Right renal cortex interstitium (tissue), 3 donors: ENCODE data around the gene HCN2. TPM values are rescaled to one million over a fixed set of nuclear protein-coding genes. Genes with fewer than 3 reads are reported as not detected.

Source experiments
- DNase-seq, 3 donors: peaks; one replicate each; pipeline ENCODE4 v3.0.0-alpha.2; 2013; ENCODE audit warnings: low read depth in 3 of 3, low spot score in 2 of 3
- polyA plus RNA-seq, 3 donors: library from polyadenylated mRNA; unstranded; fragments of 120-200 nt; gene quantifications; one replicate each; pipeline ENCODE4 v1.2.1, GENCODE V29; 2013; ENCODE audit not compliant: insufficient read length in 3 of 3

The HCN2 gene
- polyA plus RNA-seq, 3 donors: 0.17 to 0.25 (median 0.24) TPM

DNA sequence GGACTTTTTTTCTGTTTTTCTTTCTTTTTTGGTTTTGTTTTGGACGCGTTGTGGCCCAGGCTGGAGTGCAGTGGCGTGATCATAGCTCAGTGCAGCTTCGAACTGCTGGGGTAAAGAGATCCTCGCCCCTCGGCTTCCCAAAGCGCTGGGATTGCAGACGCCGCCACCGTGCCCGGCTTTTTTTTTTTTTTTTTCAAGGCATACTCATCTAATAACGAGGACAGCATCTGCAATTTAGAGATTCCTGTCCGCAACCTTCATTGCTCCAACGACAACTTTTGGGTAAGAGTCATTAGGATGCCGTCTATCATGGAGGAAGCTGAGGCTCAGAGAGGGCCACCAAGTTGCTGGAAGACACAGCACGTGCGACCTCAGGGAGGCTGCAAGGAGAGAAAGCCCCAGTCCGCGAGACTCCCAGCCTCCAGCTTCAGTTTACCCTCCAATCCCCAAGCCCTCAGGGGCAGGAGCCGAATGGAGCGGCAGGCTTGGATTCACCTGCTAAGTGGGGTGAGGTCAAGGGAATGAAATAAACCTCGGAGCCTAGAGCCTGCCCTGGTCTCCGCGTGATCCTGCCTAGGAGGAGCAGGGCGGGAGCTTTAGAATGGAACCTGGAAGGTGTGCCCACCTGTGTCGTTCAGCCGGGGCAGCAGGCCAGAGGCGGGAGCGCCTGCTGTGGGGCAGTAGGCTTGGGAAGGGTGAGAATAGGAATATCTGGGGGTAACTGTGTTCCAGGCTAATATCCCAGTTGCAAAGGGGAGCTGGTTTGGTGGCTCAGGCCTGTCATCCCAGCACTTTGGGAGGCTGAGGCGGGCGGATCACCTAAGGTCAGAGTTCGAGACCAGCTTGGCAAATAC, 44.3 kb downstream of the HCN2 start:
- no peak for DNase-seq

DNA sequence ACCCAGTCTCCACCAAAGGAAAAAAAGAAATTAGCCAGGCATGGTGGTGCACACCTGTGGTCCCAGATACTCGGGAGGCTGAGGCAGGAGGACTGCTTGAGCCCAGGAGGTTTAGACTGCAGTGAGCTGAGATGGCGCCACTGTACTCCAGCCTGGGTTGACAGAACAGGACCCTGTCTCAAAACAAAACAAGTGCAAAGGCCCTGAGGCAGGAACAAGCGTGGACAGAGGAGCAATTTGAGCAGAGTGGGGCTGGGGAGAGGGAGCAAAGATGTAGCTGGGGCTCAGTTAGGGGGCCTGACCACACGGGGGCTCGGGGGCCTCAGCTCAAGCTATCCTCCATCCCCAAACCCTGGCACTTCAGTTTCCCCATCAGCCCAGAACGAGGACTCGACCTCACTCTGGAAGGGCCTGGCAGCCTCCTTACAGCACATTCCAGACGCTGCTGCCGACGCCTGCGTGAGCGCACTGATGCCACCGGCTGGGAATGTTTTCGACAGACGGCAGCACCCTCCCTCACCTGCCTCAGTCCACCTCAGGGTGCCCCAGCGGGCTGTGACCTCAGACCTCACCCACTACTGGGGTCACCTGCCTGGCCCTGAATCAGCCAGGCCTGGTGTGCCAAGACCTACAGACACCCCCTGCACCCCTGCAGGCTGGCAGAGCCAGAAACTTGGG, 45.4 kb downstream of the HCN2 start:
- no peak for DNase-seq

DNA sequence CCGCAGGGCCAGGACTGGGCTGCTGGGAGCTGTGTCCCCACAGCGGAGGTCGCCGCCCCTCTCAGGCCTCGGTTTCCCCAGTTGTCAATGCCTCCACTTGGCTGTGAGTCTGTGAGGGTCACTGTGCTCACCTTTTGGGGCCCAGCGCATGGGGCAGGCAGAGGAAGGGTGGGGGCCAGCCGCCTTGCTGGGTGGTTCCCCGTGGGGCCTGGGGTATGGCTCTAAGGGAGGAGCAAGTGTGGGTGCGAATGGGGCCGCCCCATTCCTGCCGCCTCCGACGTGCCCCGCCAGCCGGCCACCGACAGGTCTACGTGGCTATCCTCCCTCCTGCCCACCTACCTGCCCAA, 49.2 kb downstream of the HCN2 start:
- DNase-seq: no peak

DNA sequence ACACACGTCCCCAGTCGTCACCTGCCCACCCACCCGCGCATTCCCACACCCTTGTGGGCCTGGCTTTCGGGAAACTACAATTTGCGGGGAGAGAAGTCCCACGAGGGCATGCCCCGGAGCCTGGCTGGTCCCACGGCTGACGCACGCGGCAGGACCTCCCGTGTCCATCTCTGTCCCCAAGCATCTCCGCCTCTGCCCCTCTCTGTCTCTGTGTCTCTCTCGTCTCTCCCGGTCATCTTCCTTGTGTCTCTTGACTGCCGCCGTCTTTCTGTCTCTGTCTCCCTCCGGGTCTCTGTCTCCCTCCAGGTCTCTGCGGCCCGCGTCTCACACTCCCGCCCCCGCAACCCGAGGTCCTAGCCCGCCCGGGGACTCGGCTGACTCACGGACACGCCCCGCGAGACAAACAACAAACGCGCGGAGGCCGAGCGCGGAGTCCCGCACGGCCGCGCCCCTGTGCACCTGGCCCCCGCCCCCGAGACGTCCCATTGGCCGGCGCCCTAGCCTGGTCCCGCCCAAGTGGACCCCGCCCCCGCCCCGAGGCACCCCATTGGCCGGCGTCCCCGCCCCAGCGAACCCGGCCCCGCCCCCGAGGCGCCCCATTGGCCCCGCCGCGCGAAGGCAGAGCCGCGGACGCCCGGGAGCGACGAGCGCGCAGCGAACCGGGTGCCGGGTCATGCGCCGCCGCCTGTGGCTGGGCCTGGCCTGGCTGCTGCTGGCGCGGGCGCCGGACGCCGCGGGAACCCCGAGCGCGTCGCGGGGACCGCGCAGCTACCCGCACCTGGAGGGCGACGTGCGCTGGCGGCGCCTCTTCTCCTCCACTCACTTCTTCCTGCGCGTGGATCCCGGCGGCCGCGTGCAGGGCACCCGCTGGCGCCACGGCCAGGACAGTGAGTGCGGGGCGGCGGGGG, 49.8 kb downstream of the HCN2 start, which contains the start of gene FGF22:
TSS of gene FGF22 (plus strand) at position 627 of the 908 bp plus-strand sequence. CDS start at position 674, 47 bp downstream.
- DNase-seq: peak in 2 of 3 donors; percentile 65 to 76

DNA sequence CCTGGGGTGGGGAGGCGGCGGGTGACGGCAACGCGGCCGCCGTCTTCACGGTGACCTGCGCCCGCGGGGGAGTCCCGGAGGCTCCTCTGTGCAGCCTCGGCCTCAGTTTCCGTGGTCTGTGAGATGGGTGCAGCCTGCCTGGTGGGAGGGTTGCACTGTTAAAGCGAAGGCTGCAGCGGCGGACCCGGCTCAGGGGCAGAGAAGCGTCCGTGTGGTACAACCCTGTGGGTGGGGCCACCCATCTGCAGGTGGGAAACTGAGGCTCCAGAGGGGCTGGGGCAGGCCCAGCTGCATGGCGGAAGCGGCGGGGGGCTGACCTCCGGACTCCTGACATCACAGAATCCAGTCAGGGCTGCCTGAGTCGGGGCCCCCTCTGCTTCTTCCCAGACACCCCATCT, 50.5 kb downstream of the HCN2 start:
- DNase-seq: no peak

DNA sequence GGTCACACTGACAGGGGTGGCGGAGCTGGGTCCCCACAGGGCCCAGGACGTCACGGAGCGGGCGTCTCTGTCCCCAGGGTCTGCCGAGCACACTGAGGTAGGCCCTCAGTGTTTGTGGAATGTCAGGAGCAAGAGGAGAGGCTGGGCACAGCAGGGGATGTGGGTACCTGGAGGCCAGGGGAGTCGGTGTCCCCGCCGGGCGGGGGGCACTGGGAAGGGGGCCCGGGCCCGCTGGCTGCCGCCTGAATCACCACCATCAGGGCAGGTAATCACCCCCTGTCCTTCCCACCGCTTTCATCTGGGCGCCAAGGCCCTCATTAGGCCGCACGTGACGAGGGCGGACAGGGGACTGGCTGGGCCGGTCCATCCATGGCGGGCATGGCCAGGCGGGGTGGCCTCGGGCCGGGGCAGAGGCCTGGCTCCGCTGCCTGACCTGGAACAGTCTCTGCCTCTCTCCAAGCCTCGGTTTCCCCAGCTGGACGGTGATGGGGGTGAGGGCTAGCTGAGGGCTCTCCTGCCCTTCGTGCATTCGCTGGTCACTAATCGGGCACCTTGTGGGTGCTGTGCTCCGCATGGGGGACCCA, 51.0 kb downstream of the HCN2 start:
- no peak for DNase-seq

DNA sequence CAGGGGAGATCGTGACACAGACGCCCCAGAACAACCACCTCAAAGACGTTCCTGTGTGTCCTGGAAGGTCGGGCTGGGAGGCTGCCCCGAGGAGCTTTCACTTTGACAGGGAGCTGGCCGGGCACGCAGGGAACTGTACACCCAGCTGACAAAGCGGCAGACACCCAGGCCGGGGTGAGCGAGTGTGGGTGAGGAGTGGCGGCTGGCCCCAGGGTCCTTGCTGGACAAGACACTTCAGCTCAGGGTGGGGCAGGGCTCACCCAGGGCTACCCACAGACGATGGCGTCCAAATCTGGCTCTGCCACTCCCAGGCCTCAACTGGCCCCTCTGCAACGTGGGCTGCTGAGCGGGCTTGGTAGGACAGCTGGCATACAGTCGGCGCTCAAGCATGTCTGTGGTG, 52.0 kb downstream of the HCN2 start:
- no peak for DNase-seq

DNA sequence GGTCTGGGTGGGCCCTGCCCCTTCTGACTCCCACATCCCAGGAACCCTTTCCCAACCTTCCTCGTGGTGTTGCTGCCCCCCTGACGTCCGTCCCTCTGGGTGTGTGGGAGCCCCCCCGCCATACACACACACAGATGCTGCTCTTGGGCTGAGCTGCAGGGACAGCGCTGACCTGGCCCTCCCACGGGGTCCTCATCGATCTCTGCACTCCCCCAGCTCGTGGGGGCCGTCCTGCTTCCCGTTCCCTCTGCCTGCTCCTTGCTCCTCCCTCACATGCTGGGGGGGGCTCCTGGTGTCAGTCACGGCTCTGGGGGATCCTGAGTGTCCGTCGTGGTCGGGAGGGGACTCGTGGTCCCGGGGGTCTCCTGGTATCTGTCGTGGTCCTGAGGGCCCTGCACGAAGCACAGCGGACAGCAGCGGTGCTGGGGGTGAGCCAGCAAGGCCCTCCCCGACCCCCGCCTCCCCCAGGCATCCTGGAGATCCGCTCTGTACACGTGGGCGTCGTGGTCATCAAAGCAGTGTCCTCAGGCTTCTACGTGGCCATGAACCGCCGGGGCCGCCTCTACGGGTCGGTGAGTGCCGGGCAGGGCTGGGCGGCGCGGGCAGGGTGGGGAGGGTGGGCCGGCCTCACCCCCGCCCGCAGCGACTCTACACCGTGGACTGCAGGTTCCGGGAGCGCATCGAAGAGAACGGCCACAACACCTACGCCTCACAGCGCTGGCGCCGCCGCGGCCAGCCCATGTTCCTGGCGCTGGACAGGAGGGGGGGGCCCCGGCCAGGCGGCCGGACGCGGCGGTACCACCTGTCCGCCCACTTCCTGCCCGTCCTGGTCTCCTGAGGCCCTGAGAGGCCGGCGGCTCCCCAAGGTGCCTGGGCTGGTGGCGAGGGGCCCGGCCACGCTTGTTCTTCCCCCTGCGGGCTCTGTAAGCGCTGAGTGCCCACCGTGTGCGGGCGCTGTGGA, 53.4 kb downstream of the HCN2 start:
- DNase-seq: no peak

DNA sequence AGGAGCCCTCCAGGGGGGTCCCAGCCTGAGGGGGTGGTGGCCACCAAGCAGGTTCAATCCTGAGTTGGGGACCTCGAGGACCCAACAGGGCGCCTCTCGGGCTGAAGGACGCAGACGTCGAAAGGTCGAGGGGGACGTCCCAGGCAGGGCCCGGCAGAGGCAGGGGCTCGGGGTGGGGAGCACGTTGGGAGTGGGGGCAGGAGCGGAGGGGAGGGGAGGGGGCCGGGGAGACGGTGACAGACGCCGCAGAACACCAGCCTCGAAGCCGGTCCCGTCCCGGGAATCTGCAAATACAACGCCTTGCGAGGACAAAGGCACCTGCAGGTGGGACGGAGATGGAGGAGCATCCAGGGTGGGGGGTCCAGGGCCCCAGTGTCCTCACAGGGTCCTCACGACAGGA, 54.1 kb downstream of the HCN2 start:
- DNase-seq: no peak

DNA sequence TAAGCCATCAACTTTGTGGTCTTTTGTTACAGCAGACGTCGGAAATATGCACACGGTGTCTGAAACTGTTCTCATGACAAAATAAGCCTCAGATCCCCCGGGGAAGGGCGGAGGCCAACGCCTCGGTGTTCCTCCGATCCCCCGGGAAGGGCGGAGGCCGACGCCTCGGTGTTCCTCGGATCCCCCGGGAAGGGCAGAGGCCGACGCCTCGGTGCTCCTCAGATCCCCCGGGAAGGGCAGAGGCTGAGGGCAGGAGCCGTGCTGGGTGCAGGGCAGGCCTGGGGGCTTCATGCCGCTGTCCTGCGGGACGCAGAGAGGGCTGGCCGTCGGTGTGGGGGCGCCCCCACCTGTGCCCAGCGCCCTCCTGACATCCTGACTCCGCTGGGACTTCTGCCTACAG, 54.7 kb downstream of the HCN2 start:
- no peak for DNase-seq

DNA sequence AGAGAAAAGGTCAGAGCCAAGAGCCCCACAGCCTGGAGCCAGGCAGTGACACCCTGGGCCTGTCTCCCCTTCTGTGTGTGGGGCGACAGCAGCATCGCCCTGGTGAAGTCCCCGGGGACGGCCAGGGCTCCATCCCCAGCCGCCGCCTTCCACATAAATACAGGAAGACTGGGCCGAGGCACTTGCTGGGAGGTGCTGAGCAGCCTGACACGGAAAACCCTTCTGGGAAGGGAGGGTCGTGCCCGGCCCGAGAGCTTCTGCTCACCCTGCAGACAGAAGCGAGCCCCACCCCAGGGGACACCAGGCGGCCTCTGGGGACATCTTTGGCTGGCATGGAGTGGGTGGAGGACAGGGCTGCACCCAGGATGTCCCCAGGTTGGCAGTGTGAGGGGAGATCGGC, 55.1 kb downstream of the HCN2 start:
- DNase-seq: no peak

DNA sequence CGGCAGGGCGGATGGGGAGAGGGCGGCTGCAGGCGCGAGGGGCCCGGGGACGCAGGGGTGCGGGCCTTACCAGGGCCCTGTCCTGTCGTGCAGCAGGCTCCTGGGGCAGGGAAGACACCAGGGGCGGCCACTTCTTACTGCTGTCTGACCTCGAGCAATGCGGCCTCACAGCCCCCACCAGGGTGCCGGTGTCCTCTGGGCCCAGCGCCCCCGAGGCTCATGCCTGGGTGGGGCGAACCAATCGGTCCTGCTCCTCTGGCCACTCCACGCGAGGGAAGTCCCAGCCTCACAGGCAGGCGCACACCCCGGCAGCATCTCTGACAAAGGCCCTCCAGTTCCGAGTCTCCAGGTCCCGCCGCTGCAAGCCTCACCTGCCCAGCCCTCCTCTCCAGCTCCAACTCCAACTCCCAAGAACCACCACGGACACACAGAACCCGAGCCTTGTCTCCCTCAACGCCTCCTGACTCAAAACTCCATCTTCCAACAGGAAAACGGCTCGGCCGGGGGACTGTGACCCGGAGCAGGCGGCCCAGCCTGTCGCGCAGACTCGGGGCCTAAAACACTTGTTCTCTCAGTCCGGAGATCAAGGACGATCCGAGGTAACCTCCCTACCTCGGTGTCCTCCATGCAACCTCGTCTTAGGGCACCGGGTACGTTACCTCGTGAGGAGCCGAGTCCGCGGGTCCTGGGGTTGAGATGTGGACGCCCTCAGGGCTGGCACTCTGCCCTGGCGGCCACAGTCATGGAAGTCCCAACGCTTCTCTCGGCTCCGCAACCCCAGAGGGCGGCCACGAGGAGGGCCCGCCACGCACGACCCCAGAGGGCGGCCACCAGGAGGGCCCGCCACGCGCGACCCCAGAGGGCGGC, 56.5 kb downstream of the HCN2 start:
- no peak for DNase-seq

DNA sequence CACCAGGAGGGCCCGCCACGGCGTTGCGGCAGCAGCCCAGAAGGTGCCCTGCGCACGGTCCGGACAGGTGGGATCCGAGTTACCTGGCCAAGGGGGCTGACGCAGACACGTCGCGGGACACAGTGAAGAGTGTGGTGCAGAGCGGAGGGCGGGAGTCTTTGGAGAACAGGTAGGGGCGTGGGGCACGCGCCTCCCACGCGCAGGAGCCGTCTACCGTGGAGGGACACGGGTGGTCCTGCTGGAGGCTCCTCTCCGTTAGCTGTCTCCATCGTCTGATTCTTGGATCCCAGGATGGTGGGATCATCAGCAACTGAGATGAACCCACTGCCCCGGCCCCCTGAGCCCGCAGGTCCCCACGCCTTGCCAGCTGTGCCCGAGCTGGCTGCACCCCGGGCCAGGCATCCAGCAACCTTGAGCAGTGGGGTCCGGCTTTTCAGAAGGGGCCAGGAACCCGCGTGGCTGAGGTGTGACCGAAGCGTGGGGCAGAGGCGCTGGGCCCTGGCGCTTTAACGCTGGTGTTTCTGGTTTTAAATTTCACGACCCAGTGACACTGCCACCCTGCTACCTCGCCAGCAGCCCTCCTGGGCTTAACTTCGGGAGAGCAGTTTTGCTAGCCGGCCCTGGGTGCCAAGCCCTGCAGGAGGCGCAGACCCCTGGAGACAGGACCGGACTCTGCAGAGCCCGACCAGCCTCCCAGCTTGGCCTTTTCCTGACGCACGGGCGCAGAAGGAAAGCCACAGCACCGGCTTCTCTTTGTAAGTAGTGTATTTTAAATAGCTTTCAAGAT, 57.3 kb downstream of the HCN2 start:
- no peak for DNase-seq

DNA sequence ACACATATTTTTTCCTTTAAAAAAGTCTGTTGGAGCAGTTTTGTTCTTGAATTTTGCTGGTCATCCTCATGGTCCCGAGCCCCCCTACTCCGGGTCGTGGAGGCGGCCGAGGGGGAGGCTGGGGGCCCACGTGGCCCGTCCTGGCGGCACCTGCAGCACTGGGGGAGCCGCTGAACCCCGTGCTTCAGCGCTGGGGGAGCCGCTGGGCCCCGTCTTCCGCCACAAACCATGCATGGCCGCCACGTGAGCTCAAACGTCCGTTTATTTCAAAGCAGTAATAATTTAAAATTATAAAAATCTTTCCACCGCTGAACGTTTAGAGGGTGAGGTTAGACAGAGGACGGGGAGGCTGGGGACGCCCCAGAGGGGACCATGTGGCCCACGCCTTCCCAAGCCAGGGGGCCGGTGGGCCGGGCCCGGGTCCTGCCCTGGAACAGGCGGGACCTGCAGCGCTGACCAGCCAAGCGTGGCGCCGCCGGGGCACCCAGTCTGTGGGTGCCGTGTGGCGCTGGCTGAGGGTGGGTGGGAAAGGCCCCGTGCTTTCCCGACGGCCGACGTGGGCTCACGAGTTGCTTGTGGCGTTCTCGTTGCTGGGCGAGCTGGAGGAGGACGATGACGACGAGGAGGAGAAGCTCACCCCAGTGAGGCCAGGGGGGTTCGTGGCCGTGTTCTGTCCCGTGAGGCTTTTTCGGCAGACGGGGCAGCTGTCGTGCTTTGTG, 58.0 kb downstream of the HCN2 start:
- DNase-seq: no peak

DNA sequence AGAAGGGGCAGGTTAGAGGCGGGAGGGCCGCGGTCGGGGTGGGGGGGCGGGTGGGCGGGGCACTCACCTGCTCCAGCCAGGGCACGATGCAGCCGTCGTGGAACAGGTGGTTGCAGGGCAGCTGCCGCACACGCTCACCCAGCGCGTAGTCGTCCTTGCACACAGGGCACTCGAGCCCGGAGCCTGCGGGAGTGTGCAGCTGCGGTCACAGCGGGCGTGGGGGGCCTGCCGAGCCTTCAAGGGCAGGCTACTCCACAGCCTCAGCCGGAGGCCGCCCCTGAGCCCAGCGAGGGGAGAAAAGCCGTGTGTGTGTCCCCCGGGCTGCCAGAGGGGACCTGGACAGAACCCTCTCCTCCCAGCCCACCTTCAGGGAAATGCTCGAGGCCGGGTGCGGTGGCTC, 58.6 kb downstream of the HCN2 start:
- DNase-seq: no peak

DNA sequence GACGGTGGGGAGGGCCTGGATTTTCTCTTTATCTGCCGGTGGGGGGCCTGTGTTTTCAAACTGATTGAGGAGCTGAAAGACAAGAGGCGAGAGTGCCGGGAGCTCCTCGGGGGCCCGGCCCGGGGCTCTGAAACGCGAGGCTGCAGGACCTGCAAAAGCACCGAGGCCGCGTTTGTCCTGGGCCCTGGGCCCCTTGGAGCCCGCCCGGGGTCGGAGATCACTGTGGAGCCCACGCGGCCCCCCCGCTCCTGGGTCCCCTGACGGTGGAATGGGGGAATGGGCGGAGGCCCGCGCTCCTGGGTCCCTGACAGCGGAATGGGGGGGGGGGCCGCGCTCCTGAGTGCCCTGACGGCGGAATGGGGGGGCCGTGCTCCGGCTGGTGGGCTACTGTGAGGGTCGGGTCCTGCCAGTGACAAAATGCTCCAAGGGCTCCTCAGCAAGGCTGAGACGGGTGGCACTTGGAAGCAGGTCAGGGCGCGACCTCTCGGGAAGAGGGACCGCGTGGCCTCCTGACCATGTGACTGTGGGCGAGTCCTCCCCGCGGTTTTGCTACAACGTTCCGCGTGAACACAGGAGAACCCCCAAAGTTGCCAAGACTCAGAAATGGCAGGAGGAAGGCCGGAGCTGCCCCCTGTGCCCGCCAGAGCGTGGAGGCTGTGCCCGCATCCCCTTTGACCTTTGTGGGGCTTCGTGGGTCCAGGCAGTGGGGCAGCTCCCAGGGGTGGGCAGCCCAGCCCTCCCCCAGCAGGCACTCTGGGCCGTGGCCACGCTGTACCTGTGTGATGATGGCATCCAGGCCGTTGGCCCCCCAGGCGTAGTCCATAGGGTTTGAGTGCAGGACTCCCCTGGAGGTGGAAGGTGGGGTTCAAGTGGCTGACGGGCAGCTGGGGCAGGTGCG, 59.5 kb downstream of the HCN2 start:
- no peak for DNase-seq
